Amygdala (tissue), 56 donors: ENCODE measurements around the gene CLMN.
A peak's percentile ranks its signal among the peaks of the same experiment; 100 is the strongest.

Source experiments
- DNase-seq, 56 donors: peaks; one replicate each; lab custom pipeline; 2025; lab: John Stamatoyannopoulos, UW

The CLMN gene

GRCh38 chr14:95265106-95266094 is 54.3 kb downstream of the CLMN start:
- peak in 2 of 56 donors; percentile 10 to 26 for DNase-seq

- no peak for DNase-seq
Observed at GRCh38 chr14:95264271-95264973, 55.3 kb downstream of the CLMN start.

DNA sequence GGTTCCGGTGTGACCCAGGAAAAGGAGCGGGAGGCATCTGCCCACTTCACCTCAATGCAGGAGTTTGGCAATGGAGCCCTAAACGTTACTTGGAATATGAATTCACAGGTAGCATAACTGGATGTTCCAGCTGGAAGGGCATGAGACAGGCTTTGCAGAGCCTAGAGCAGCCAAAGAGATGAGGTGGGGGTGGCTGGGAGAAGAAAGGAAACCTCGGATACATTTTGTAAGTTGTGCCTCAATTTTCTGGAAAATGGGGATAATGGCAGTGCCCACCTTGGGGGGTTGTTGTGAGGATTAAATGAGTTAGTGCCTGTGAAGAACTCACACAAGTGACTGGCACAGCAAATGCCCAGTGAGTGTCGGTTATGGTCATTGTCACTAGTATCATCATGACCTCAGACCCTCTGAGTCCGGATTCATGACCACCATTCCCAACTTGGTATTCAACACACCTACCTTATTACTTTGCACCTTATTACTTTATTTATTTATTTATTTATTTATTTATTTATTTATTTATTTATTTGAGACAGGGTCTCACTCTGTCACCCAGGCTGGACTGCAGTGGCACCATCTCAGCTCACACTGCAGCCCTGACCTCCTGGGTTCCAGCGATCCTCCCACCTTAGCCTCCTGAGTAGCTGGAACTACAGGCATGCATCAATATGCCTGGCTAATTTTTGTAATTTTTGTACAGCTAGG is 56.0 kb downstream of the CLMN start:
- no peak for DNase-seq

DNA sequence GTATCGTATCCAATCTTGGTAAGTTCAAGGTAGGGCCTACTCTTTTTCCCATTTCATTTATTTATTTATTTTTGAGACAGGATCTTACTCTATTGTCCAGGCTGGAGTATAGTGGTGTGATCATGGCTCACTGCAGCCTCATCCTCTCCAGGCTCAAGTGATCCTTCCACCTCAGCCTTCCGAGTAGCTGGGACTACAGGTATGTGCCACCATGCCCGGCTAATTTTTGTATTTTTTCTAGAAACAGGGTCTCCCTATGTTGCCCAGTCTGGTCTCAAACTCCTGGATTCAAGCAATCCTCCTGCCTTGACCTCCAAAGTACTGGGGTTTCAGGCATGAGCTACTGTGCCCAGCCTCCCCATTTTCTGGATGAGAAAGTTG is 57.2 kb downstream of the CLMN start:
- no peak for DNase-seq

DNA sequence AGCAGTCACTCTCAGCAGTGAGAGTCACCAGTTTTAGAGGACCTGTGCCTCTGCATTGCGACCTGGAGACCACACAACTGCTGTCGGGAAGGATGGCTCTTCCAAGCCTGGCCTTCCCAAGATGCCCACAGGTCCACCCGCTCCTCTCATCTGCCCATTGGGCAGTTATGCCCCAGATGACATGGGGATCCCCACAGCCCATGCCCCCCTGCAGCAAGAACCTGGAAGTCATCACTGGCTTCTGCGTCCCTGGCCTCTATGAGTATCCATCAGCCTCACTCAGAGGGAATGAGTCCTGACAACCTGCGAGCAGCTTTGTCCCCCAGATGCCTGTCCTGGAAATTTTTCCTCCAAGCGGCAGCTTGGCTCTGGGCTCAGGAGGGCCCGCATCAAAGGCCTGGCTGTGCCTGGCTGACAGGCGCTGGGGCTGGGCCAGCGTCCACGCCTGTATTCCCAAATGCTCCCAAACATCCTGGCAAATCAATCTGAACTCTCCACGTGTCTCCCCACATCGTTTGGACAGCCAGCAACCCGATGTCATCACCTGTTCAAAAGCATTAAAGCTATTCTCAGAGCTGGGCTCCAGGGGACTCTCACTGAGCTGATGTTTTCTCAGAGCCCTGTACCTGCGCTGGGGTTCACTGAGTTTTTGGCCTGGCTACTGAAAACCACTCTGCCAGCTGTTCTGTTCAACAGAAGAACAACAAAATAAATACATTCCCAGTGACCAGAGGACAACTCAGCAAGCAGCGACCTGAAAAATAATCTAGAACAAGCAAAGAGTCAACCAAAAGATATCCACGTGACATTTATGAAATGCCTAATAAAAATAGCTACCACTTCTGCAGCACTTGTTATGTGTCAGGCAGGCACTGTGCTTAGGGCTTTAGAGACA is 57.8 kb downstream of the CLMN start:
- no peak for DNase-seq

DNA sequence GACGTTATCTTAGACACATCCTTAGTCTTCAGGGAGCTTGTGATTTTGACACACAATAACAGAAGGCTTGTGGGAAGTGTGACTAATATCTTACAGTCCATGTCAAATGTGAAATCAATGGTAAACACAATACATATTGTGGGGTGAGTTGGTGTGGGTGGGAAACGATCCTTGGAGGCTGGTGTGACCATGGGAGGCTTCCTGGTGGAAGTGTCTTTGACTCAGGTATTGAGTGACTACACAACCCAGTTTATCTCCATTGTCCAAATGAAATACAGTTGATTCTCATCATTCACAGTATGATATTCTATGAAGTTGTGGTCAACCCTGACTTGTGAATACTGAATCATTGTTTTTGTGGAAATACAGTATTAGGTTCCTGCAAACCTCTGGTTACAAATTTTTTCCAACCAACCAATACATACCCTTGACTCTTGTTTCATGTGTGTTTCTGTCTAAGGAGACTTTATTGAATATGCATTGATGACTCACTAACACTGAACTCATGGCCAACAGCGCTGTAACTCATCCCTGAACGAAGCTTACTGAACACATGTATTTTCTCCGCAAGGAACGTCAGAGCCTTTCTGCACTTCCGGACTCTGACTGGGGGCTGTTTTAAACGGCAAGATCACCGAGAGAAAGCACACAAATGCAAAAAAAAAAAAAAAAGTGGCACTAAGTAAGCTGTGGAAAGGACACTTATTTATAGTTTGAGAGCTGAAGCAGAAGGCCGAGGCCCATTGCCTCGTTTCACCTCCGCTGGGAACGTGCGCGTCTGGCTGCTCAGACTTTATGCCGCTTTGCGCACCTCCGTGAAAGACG is 59.0 kb downstream of the CLMN start:
- no peak for DNase-seq

DNA sequence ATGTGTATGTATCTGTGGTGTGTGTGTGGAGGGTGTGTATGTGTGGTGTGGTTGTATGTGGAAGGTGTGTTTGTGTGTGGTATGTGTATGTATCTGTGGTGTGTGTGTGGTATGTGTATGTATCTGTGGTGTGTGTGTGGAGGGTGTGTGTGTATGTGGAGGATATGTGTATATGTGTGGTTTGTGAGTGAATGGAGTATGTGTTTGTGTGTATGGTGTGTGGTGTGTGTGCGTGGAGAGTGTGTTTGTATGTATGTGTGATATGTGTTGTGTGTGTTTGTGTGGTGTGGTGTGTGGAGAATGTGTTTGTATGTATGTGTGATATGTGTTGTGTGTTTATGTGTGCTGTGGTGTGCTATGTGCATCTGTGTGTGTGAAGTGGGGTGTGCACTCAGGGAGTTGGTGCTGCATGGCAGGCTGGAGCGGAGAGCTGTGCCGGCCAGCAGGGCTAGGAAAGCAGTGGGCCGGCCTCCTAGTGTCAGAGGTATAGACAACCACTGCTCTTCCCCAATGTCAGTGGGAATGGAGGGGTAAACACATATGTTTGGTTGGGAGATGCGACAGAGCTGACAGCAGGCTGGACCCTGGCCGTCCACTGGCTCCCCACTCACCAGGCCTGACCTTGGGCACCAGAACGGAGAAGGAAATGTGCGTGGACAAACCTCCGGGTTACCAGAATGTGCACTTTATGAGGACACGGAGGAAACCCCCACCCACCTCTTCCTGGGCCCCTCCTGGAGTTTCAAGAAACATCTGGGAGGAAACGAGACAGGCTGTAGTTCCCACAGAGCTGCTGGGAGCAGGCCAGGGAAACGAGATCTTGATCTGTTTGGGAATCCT is 60.7 kb downstream of the CLMN start:
- DNase-seq = no peak

DNA sequence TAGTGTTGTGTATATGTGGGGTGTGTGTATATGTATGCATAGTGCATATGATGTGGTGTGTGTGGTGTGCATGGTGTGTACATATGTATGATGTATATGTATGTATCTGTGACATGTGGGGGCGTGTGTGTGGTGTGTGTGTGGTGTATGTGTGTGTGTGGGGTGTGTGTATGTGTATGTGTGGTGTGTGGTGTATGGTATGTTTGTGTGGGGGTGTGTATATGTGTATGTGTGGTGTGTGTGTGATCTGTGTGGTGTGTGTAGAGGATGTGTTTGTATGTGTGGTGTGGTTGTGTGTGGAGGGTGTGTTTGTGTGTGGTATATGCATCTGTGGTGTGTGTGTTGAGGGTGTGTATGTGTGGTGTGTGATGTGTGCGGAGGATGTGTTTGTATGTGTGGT is 61.6 kb downstream of the CLMN start:
- no peak for DNase-seq

DNA sequence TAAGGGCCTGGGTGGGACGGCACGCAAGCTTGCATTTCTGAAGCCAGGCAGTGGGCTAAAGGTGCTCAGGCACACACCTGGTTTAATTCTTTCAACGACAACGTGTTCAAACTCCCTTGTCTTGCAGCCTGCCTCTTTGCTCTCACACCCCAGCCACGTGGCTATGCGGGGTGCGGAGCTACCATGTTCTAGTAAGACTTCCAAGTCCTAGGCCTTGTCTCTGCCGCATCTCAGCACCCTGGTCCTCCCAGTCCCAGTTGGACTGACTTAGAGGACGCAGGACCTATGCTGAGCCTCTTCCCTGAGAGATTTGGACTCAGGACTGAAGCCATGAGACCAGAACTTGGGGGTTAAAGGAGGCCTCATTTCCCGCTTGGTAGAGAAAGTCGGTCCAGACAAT is 62.2 kb downstream of the CLMN start:
- no peak for DNase-seq

GRCh38 chr14:95256776-95257060 is 63.0 kb downstream of the CLMN start:
- DNase-seq = no peak

- peak in 10 of 56 donors; percentile 13 to 43 (median 34) for DNase-seq
Observed at GRCh38 chr14:95256002-95256775, 63.5 kb downstream of the CLMN start.

DNA sequence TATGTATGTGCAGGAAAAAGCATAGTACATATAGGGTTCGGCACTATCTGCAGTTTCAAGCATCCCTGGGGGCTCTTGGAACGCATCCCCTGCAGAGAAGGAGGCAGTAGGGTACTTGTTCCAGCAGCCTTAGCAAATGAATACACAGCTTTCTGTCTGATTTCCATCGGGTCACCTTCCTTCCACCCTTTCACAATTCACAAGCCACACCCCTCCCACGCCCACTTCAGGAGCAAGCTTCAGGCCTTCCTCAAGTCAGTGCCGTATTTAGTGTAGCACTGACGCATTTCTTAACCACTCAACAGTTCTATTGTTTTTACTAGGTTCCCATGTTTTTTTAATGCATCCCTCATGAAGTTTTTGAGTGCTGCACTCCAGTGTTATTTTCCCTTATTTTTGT is 64.2 kb downstream of the CLMN start:
- peak in 2 of 56 donors; percentile 9 to 27 for DNase-seq

DNA sequence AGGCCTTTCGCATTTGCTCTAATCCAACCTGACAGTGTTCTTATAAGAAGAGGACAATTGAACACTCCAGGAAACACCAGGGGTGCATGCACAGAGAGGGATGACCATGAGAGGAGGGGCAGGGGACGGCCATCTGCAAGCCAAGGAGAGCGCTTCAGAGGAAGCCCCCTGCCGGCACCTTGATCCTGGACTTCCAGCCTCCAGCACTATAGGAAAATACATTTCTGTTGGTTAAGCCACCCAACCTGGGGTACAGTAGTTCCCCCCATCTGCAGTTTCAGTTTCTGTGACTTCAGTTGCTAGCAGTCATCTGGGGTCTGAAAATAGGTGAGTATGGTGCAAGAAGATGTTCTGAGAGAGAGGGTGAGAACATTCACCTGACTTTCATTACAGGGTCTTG is 64.7 kb downstream of the CLMN start:
- no peak for DNase-seq

DNA sequence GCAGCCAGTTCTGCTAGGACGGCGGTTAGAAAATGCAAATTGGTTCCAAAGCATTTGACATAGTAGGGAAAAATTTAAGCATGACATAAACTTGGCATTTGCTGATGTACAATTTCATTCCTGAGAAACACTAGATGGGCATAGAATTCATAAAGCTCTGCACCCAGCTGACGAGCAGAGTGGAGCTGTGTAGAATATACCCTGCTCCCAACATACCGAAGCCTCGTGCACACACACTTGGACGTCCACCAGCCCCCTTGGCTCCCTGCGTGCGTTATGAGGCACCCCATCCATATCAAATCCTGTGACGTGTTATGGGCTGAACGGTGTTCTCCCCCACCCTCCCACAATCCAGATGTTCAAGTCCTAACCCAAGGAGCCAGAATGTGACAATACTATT is 65.4 kb downstream of the CLMN start:
- DNase-seq = no peak

DNA sequence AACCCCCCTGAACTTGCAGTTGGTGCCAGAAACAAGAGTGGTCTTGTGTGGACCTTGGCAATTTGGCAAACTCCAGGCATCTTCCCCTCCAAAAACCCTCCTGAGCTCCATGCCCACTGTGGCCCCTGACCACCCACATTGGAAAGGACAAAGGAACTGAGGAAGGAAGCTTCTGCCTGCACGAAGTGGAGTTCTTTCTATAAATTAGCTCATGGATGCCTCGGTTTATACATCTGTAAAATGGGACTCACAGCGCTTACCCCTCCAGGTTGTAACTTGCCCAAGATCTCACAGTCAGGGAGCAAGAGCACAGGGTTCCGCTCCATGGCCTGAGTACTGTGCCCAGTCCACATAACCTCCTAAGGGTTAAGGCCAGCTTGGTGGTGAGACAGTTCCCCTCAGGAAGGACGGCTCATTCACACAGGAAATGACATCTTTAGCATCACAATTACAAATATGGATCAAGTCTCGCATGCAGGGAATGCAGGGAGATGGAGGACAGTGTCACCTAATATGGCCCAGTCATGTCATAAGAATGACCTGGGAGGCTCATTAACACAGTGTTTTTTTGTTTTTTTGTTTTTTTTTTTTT is 66.6 kb downstream of the CLMN start:
- DNase-seq = no peak

DNA sequence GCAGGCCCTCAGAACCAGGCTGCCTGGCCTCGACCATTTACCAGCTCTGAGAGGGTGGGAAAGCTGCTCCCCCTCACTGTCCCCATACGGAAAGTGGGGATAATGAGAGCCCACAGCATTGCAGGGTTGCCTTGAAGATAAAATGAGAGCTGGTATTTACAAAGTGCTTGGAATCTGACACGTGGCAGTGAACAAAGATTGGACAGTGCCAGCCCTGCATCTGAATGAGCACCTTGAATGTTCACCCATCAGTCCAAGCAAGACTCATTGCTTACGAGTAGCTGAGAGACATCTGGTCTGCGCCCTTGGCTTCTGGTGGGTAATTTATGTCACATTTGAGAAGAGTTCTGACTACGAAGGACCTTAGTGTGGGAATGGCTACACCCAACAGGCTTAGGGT is 67.5 kb downstream of the CLMN start:
- DNase-seq = no peak

DNA sequence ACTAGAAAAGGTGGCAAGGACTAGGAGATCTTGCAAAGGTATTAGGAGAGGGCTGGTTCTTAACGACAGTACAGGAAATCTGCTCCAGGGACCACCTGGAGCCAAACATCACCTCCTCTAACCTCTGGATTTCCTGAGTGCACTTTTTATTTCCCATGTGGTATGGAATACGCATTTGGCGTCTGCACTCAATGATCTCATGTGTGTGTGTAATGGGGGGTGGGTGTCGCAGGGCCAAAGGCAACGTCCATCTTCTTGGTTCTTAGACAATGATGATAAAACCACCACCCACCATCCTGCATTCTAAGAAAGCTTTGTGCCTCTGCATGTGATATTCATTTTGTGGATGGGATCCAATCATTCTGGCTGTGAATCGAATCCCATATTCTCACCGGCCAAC is 68.8 kb downstream of the CLMN start:
- no peak for DNase-seq
